ENCODE results near the gene TRPM3.

Gene TRPM3

DNA sequence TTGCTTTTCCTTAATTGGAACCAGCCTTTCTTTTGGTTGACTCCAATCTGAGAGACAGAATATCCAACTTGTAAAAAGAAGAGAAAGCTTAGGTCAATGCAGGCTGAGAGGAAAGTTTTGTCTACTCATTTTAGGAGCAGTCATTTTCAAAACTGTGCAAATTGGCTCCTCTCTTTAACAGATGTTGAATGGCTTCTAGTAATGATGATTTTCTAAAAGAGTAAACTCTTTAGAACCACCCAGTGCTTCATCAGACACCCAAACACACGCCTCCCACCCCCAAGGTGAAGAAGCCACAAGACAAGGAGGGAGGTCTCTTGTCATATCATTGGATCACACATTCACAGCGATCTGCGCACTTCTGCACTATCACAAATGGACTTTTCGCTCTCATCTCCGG, 590.7 kb downstream of the TRPM3 start:
- TF ChIP-seq EZH2phosphoT487 (IDR thresholded peaks at IDR 0.05; ENCODE audit: low read depth) = no peak
- TF ChIP-seq, protein P1, sequence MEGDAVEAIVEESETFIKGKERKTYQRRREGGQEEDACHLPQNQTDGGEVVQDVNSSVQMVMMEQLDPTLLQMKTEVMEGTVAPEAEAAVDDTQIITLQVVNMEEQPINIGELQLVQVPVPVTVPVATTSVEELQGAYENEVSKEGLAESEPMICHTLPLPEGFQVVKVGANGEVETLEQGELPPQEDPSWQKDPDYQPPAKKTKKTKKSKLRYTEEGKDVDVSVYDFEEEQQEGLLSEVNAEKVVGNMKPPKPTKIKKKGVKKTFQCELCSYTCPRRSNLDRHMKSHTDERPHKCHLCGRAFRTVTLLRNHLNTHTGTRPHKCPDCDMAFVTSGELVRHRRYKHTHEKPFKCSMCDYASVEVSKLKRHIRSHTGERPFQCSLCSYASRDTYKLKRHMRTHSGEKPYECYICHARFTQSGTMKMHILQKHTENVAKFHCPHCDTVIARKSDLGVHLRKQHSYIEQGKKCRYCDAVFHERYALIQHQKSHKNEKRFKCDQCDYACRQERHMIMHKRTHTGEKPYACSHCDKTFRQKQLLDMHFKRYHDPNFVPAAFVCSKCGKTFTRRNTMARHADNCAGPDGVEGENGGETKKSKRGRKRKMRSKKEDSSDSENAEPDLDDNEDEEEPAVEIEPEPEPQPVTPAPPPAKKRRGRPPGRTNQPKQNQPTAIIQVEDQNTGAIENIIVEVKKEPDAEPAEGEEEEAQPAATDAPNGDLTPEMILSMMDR (IDR thresholded peaks at IDR 0.05; ENCODE audit: low read depth, low read length) = no peak
- Histone ChIP-seq H3K4me1 (ENCODE audit: low read length) (no peaks in the 10 kb centered on the region), H2AFZ (ENCODE audit: low read depth, low read length) (no peak overlapping the region), H3K9ac (ENCODE audit: low read length) (no peak overlapping the region), H3K79me2 (ENCODE audit: low read length) (no peaks in the 10 kb centered on the region), H3K36me3 (replicated peaks; ENCODE audit: low read depth, low read length) (no peaks in the 10 kb centered on the region), H3K4me3 (ENCODE audit: low read length) (no peak overlapping the region), H3K4me2 (ENCODE audit: low read length) (no peak overlapping the region), H3K27me3 (ENCODE audit: low read depth, low read length) (no peaks in the 10 kb centered on the region), H3K27ac (ENCODE audit: low read length) (no peak overlapping the region), H3K9me3 (ENCODE audit: insufficient read depth, low read length) (no peaks in the 10 kb centered on the region), H4K20me1 (ENCODE audit: insufficient read depth, low read length) (no peaks in the 10 kb centered on the region)

DNA sequence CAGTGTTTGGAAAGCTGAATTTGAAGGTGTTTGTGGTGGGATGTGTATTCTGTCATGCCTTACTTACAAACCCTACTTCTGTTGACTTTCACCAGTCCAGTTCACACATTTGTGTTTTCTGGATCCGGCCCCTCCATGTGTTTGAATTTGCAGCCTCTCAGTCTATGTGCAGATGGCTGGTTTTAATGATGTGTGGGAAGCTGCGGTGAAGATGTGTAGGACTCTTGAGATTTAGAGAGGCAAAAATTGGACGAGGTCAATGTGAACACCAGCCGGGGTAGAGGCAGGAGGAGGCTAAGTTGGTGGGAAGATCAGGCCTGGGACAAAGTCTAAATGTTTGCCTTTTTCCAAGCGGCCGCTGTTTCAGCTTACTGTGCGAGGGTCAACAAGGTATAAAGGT, 591.6 kb downstream of the TRPM3 start:
- Histone ChIP-seq H3K9me3 (ENCODE audit: insufficient read depth, low read length) (0 out of 2 replicates have a peak, but pooled peaks cover 3% of the 10 kb centered on the region), H3K4me1 (ENCODE audit: low read length) (no peaks in the 10 kb centered on the region), H2AFZ (ENCODE audit: low read depth, low read length) (no peak overlapping the region), H3K36me3 (replicated peaks; ENCODE audit: low read depth, low read length) (no peaks in the 10 kb centered on the region), H3K79me2 (ENCODE audit: low read length) (no peaks in the 10 kb centered on the region), H3K27me3 (ENCODE audit: low read depth, low read length) (no peaks in the 10 kb centered on the region), H3K4me2 (ENCODE audit: low read length) (no peak overlapping the region), H4K20me1 (ENCODE audit: insufficient read depth, low read length) (no peaks in the 10 kb centered on the region), H3K4me3 (ENCODE audit: low read length) (no peak overlapping the region), H3K9ac (ENCODE audit: low read length) (no peak overlapping the region), H3K27ac (ENCODE audit: low read length) (no peak overlapping the region)
- TF ChIP-seq, protein P1 (IDR thresholded peaks at IDR 0.05; ENCODE audit: low read depth, low read length) = no peak
- TF ChIP-seq EZH2phosphoT487 (IDR thresholded peaks at IDR 0.05; ENCODE audit: low read depth) = no peak

DNA sequence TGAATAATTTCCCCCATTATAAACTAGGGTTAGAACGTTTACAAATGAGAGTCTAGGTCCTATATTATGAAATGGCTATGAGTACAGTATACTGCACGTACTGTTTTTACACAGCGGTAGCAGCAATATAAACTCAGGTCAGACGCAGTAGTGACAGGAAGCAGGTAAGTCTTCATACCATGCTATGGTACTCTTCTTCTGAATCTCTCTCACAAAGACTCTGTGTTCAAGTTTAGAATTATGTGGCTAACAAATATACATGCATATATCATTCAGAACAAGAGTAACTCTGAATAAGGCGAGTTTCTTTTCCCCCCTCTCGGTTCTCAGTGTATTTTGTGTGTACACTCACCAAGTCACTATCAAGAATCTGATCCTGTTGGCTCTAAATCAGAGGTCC, 592.0 kb downstream of the TRPM3 start:
- no peak overlapping the region for H3K4me3 ChIP-seq (ENCODE audit: low read length)
- no peak for TF ChIP-seq EZH2phosphoT487 (IDR thresholded peaks at IDR 0.05; ENCODE audit: low read depth)
- TF ChIP-seq, protein P1 (IDR thresholded peaks at IDR 0.05; ENCODE audit: low read depth, low read length) = no peak

DNA sequence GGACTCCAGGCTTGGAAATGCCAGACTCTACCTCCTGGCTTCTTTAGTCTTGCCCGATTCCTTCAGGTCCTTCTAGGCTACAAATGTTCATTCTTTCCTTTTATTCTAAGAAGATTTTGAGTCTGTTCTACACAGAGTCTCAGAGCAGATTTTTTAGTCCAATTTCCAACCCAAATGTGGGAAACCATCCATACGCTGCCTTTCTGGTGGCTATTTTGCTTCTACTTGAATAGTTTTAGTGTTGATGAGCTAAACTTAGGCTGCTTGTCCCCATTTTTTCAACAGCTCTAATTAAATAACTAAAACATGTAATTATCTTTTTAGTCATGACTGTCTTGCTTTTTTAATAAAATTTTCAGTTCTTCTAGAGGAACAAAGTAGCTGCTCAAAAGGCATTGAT, 594.5 kb downstream of the TRPM3 start:
- no peak for TF ChIP-seq EZH2phosphoT487 (IDR thresholded peaks at IDR 0.05; ENCODE audit: low read depth)
- TF ChIP-seq, protein P1 (IDR thresholded peaks at IDR 0.05; ENCODE audit: low read depth, low read length) = no peak

More for the DNA sequence above, 592.0 kb downstream of the TRPM3 start:
- H4K20me1 ChIP-seq (ENCODE audit: insufficient read depth, low read length) = no peaks in the 10 kb centered on the region
- no peaks in the 10 kb centered on the region for H3K27me3 ChIP-seq (ENCODE audit: low read depth, low read length)
- H2AFZ ChIP-seq (ENCODE audit: low read depth, low read length) = no peak overlapping the region
- H3K79me2 ChIP-seq (ENCODE audit: low read length) = no peaks in the 10 kb centered on the region
- no peak overlapping the region for H3K27ac ChIP-seq (ENCODE audit: low read length)
- no peaks in the 10 kb centered on the region for H3K36me3 ChIP-seq (replicated peaks; ENCODE audit: low read depth, low read length)
- no peak overlapping the region for H3K9ac ChIP-seq (ENCODE audit: low read length)
- H3K4me1 ChIP-seq (ENCODE audit: low read length) = no peaks in the 10 kb centered on the region
- H3K9me3 ChIP-seq (ENCODE audit: insufficient read depth, low read length) = peaks cover 6% of the 10 kb centered on the region; the same call in 1 of the 2 replicates
- no peak overlapping the region for H3K4me2 ChIP-seq (ENCODE audit: low read length)

More for the DNA sequence above, 594.5 kb downstream of the TRPM3 start:
- Histone ChIP-seq H3K27ac (ENCODE audit: low read length) (no peak overlapping the region), H2AFZ (ENCODE audit: low read depth, low read length) (no peak overlapping the region), H3K9ac (ENCODE audit: low read length) (no peak overlapping the region), H3K4me1 (ENCODE audit: low read length) (peaks cover 3% of the 10 kb centered on the region; the same call in 1 of the 2 replicates), H3K4me2 (ENCODE audit: low read length) (no peak overlapping the region), H4K20me1 (ENCODE audit: insufficient read depth, low read length) (no peaks in the 10 kb centered on the region), H3K79me2 (ENCODE audit: low read length) (no peaks in the 10 kb centered on the region), H3K9me3 (ENCODE audit: insufficient read depth, low read length) (peaks cover 14% of the 10 kb centered on the region), H3K4me3 (ENCODE audit: low read length) (no peak overlapping the region), H3K36me3 (replicated peaks; ENCODE audit: low read depth, low read length) (no peaks in the 10 kb centered on the region), H3K27me3 (ENCODE audit: low read depth, low read length) (no peaks in the 10 kb centered on the region)

All from OCI-LY3 (cell line).